Measurements from ENCODE around the gene COG2.
"Not testable (repeated sequence)": the region's sequence is repeated elsewhere in the genome, so short reads cannot be mapped to it uniquely, and the experiment has no call there.

COG2 gene

GRCh38 chr1:230679825-230680224 is 37.5 kb downstream of the COG2 start:
- no peak for DNase-seq

- no peak for DNase-seq
These were observed 38.2 kb downstream of the COG2 start for GRCh38 chr1:230680300-230681025.

DNA sequence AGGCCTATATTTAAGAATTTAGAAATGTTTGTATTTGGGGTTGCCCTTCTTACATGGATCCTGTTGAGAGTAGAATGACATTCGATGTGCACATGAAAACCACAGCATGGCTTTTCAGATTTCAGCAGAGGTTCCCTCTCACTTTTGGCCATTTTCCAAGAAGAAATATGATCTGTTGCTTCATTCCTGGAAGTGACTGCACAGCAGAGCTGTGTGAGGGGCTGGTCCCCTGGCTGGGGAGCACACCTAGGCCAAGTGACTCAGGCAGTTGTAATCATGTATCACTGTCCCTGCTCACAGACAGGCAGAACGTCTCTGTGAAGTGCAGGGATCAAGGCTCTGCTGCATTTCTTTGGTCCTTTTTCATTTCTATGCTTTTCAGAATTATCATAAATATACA is 39.3 kb downstream of the COG2 start:
- no peak for DNase-seq

DNA sequence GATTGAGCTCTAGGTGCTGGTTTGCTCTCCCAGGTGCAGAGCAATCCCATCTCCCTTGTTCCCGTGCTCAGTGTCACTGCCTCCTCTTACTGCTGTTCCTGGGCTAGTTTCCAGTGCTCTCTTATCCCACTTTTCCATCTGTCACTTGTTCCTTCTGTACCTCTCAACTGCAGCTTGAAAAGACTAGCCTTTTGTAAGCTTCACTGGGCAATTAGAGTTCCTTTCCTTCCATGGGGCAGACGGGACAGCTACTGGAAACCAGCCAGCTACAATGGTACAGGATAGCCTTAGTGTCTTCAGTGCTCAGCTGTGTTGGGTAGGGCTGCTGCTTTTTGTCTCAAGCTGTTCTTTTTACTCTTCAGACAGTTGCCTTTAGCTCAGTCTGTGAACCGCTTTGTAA is 40.0 kb downstream of the COG2 start:
- no peak for DNase-seq

DNA sequence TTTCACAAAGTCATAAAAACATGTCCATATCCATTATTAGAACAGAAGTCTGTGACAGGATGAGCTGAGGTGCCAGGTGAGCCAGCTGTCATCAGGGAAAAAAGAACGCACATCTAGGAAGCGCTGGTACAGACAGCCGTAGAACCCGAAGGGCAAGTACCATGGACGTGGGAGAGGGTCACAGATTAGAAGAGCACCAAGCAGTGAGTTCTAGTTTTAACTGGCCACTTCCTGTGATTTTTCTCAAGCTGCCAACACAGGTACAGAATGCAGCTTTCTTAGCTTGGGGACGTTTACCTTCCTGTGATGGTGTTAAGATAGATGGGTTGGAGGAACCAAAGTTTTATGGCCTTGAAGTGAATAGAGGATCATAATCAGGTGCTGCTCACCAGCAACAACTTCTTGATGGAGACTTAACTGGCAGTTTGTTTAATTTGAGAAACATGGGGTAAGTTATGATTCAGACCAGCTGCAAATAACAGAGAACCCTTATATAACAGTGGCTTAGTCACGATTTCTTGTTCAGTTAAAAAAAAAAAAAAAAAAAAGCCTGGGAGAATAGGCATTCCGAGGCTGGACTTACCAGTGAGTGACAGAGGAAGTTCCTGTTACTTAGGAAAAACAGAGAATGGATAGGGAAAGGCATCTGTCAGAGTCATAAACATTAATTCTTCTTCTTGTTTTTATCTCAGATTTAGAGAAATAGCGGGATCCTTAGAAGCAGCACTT is 40.8 kb downstream of the COG2 start:
- DNase-seq, result peak in 1 of 5 experiments; percentile 41

DNA sequence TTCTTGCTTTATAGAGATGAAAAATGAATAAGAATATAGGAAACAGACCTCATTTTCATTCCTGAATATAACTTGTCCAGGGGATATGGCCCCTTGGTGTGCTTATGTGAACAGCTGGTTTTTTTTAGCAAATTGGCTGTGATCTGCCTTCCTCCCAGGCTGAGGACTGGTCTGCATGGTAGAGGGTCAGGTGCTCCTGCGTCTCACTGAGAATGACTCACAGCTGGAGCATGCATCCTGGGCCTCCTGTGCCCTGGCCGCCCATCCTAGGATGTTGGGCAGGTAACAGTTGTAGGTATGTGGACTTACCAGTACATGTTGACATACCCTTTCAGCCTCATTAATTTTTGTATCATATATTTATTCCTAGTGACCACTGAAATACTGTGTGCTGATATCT is 41.9 kb downstream of the COG2 start:
- no peak for DNase-seq

DNA sequence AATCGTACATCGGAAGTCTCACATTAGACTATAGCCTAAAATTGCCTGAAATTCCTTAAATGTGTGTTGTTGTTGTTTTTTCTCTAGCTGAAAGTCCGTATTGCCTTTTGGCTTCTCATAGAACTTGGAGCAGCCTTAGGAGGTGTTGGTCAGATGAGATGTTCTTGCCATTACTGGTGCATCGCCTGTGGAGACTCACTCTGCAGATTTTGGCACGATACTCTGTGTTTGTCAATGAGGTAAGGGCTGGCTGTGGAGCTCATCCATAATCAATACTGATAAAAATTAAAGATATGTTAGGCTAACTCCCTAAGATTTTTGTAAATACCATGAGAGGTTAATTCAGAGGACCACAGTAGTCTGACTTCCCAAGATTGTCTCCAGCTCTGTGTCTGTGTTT is 42.7 kb downstream of the COG2 start:
- no peak for DNase-seq

DNA sequence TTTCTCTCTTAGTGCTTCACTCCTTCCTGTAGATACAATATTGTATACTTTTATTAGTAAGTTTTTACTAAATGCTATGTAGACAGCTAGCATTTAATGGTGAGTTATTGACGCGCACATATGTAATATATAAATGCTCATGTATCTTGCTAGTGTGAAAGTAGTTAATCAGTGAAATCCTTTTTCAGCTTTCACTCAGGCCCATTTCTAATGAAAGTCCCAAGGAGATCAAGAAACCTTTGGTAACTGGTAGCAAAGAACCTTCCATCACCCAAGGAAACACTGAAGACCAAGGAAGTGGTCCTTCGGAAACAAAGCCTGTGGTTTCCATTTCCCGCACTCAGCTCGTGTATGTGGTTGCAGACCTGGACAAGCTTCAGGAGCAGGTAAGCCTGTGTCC is 44.5 kb downstream of the COG2 start:
- no peak for DNase-seq

- no peak for DNase-seq
These were observed 47.8 kb downstream of the COG2 start for GRCh38 chr1:230690101-230690500.

GRCh38 chr1:230691615-230692014 is 49.3 kb downstream of the COG2 start:
- DNase-seq, result no peak

DNA sequence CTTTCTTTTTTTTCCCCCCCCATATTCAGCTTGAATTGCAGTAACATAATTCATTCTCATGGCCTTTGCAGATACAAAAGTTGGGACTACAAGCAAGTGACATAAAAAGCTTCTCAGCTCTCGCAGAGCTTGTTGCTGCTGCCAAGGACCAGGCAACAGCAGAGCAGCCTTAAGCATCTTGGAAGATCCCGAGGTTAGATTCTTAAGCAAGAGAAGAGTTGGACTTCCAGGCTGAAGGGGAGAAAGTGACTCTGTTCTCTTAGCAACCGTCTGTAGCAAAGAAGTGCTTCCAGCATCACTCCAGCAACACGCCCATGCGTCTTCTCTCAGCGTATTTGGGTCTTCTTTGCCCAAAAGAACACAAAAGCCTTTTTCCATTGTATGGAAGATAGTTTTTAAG is 50.9 kb downstream of the COG2 start:
- DNase-seq, result no peak

DNA sequence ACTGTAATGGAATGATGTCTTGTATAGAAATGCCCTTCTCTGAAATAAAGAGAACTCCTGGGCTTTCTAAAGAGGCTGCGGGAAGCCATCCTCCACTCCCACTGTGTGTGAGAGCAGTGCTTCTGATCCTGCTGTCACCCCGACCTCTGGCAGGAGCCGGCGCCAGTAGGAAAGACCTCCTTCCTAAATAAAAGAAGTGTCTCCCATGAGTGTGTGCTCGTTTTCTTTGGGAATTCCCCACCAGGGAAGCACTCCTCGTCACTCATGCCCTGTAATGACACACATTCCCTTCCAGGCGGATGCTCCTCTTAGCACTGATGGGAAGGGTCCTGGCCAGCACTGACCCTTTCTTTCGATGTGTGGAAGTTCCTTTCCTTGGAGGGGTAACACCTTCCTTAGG is 51.5 kb downstream of the COG2 start:
- no peak for DNase-seq

DNA sequence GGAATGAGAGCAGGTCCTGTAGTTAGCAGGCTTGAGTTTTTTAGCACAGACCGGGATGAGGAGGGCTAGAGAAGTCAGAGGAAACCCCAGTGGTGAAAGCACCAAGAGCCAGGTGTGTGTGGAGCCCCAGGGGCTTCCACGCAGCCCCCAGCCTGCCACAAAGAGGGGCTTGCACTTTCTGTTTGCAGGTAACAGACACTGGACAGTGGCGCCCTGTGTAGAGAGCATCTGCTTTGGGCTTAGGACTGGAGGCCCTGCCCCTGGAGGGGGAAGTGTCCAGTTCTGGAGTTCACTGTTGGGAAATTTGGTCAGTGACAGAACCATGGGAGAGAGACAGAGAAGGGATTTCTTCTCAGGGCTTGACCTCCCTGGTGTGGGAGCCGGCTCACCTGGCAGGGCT is 52.2 kb downstream of the COG2 start:
- DNase-seq, result no peak

- no peak for DNase-seq
These were observed 52.7 kb downstream of the COG2 start for GRCh38 chr1:230694991-230695390.

DNA sequence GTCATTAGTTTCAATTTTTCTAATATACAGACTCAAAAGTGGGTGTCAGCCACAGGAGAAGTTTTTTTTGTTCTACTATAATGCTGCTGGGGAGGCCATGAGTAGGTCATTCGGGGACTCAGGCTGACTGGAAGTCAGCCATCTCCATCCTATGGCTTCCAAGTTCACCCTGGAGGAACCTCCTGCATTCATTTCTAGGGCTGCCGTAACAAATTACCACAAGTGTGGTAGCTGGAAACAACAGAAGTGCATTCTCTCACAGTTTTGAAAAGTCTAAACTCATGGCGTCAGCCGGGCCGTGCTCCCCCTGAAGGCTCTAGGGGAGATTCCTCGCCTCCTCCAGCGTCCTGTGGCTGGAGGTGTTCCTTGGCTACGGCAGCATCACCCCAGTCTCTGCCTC is 53.9 kb downstream of the COG2 start:
- no peak for DNase-seq

DNA sequence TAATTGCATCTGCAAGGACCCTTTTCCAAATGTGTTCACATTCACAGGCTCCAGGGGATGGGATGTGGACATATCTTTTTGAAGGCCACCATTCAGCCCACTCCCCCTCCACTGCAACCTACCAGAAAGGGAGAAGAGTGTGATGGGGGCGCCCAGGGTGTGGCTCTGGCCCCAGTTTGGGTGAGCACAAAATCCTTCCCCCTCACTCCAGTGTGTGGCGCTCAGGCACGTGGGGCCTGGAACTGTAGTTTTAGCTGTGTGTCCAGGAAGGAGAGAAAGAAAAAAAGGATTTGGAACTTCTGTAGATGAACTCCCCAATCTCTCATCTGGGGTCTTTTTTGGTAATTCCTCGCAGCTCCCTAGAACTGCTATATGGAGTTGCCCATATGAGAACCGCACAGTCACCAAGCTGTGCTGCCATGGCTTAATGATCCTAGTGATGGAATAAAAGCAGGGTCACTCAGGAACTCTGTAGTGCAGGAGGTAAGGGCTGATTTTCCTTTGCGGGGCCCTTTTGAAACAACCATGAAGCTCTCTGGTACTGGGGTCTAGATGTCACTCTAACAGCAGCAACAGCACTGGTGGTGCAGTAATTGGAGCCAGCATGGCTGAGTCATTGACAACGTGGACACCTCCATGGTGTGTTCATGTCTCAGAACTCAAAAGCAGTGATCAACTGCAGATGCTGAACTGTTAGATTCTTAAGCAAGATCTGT is 54.6 kb downstream of the COG2 start:
- DNase-seq, result no peak

GRCh38 chr1:230698130-230698529 is 55.8 kb downstream of the COG2 start:
- no peak for DNase-seq

DNA sequence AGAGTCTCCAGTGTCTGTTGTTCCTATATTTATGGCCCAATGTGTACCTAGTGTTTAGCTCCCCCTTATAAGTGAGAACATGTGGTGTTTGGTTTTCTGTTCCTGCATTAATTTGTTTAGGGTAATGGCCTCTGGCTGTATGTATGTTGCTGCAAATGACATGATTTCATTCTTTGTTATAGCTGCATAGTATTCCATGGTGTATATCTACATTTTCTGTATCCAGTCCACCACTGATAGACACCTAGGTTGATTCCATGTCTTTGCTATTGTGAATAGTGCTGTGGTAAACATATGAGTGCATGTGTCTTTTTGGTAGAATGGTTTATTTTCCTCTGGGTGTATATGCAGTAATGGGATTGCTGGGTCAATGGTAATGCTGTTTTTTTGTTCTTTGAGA is 56.7 kb downstream of the COG2 start:
- DNase-seq, result not testable (repeated sequence)

DNA sequence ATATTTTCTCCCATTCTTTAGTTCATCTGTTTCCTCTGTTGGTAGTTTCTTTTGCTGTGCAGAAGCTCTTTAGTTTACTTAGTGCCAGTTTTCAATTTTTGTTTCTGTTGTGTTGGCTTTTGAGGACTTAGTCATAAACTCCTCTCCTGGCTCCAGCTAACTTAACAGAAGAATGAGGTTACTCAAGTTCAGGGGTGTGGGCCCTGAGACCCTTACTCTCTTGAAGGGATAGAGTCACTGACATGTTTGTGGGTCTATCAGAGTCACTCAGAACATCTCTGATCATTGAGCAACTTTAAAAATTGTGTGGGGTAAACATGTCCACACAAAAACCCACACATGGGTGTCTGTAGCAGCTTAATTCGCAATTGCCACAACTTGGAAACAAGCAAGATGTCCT is 57.4 kb downstream of the COG2 start:
- no peak for DNase-seq

DNA sequence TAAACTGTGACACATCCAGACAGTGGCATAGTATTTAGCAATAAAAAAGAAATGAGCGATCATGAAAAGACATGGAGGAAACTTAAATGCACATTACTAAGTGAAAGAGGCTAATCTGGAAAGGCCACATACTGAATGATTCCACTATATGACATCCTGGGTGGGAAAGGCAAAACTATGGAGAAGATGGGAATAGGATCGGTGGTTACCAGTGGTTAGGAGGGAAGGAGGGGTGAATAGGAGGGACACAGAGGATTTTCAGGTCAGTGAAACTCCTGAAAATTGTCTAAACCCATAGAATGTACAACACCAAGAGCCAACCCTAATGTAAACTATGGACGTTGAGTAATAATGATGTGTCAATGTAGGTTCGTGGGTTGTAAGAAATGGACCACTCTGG is 57.9 kb downstream of the COG2 start:
- DNase-seq, result no peak

DNA sequence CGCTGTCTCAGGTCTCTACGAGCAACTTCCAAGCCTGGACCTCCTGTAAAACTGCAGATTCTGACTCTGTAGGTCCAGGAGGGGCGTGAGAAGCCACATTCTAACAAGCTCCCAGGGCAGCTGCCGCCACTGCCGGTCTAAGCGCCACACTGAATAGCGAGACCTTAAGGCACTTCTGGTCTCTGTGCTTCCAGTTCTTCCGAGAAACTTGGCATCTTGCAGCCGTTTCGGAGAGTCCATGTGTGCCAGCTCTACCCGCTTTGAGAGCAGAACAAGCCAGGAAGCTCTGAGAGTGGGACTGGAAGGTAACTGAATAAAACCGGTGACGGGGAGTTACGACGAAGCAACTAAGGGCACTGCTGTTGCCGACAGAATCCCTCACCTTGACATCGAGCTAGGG is 59.2 kb downstream of the COG2 start:
- DNase-seq, result no peak

DNA sequence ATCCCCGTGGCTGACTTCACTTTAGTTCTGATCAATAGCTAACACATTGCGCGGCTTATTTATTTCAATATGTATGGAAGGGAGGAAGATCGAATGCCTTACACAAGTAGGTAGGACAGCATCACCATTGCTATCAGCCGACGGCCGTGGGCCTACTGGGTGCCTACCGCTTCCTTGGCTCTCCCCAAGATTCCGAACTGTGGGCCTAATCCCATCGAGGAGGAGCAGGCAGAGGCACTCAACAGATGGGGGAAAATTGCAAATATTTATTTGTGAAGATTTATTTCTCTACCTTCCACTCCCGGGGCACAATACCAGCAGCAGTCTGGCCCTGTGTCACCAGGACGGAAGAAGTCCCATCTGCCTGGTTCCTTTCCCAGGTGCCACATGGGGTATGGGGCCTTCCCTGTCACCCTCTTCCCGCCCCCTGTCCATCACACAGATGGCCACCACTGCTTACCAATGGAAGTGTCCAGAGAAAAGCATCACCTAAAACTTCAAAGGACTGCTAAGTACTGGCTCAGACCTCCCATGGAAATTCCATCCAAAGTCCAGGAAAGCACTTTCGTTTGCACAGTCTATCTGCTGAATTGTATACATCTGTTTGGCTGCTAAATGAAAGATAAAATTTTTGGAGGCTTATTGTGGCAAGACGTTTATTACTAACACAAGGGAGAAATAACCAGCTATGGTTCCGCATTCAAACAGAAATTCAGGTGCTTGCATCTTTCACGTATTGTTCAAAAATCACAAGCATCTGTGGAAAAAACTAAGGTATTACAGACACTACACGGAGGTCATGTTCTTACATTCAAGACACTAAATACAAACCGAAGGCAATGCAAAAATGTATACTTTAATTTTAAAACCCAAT is 59.9 kb downstream of the COG2 start:
- no peak for DNase-seq

Data from T-helper 2 cell (primary cell).